Measurements from ENCODE around the gene BCR.
A peak's percentile ranks its signal among the peaks of the same experiment; 100 is the strongest.

Gene BCR

DNA sequence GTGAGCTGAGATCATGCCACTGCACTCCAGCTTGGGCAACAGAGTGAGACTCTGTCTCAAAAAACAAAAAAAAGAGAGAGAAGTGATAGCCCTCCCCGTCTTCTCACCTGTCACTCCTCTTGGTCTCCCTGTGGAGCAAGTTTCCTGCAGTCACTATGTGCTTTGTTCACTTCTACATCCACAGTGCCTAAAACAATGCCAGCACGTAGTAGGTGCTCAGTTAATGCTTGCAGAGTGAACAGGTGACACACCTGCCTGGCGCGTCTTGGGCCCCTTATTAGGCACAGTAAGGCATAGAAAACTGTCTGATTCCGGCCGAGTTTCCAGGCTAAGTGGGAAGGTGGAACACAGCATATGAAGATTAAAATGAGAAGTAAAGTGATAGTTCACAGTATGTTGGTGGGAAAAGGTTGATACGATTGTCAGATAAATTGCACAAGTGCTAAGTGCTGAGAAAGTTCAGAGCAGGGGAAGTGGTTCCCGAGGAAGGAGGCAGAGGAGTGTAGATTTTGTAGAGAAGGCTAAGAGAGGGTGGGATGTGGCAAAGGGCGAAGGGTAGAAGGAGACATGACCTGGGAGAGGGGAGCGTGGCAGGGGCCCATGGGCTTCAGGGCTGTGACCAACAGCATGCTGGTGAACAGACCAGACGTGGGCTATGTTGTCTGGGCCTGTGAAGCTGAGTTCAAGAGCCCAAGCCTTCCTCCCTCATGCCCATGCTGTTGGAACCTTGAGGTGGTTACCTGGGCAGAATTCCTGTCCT is 41.9 kb downstream of the BCR start:
- no peak for ATAC-seq (replicated peaks)
- H3K27ac Mint-ChIP-seq: peak overlapping the region; percentile 87 to 91
- peaks cover 24% of the 10 kb centered on the region for H3K36me3 Mint-ChIP-seq (ENCODE audit: insufficient read depth)
- H3K4me3 Mint-ChIP-seq: peak overlapping the region; percentile 1 to 54
- no peak for DNase-seq
- no peaks in the 10 kb centered on the region for H3K27me3 Mint-ChIP-seq
- no peaks in the 10 kb centered on the region for H3K9me3 Mint-ChIP-seq
- peaks cover 87 to 88% of the 10 kb centered on the region in 2 donors for H3K4me1 Mint-ChIP-seq (ENCODE audit: low read depth in 2 of 2)

DNA sequence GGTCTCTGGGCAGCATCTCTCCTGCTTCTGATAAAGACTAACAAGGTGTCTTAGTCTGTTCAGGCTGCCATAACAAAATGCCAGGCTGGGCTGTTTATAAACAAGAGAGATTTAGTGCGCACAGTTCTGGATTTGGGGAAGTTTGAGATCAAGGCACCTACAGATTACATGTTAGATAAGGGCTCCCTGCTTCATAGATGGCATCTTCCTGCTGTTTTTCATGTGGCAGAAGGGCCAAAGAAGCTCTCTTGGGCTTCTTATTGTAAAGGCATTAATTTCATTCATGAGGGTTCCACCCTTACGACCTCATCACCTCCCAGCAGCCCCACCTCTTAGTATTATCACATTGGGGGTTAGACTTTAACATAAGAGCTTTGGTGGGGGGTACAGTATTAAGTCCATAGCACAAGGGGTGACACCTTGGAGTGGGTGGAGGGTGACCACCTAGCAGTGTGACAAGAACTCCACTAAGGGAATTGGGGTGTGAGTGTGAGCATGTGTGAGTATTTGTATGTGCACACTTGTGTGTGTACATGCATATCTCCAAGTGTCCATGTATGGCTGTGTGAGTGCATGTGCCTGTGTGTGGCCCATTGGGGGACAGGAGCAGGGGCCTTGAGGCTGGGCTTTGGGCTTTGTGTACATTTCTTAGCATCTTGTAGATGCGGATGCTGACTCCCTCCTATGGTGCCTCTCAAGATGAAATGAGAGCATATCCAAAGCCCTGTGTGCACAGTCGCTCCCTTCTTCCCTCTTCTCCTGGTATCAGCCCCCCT is 42.7 kb downstream of the BCR start:
- Mint-ChIP-seq H3K9me3 (no peaks in the 10 kb centered on the region), H3K4me1 (ENCODE audit: low read depth in 2 of 2) (peaks cover 86% of the 10 kb centered on the region in 2 donors), H3K4me3 (peak overlapping the region; percentile 22 to 54), H3K27me3 (no peaks in the 10 kb centered on the region), H3K27ac (peak overlapping the region; percentile 87 to 91), H3K36me3 (ENCODE audit: insufficient read depth) (peaks cover 20% of the 10 kb centered on the region)
- ATAC-seq (replicated peaks) (no peak), DNase-seq (no peak)

GRCh38 chr22:23223569-23224317 is 43.4 kb downstream of the BCR start:
- H3K4me1 Mint-ChIP-seq (ENCODE audit: low read depth in 2 of 2): peaks cover 78 to 79% of the 10 kb centered on the region in 2 donors
- peak overlapping the region; percentile 36 to 45 for H3K4me3 Mint-ChIP-seq
- H3K27me3 Mint-ChIP-seq: no peaks in the 10 kb centered on the region
- peaks cover 0 to 3% of the 10 kb centered on the region in 2 donors for H3K9me3 Mint-ChIP-seq
- peaks cover 20% of the 10 kb centered on the region for H3K36me3 Mint-ChIP-seq (ENCODE audit: insufficient read depth)
- ATAC-seq (replicated peaks) (no peak), DNase-seq (no peak)
- H3K27ac Mint-ChIP-seq: peak overlapping the region; percentile 68 to 91

GRCh38 chr22:23224846-23225245 is 44.5 kb downstream of the BCR start:
- ATAC-seq (replicated peaks): no peak
- Mint-ChIP-seq H3K9me3 (peaks cover 0 to 7% of the 10 kb centered on the region in 2 donors), H3K4me1 (ENCODE audit: low read depth in 2 of 2) (peaks cover 70 to 74% of the 10 kb centered on the region in 2 donors), H3K4me3 (peak overlapping the region; percentile 53 to 56), H3K36me3 (ENCODE audit: insufficient read depth) (peaks cover 11% of the 10 kb centered on the region), H3K27ac (peak overlapping the region; percentile 82 to 84), H3K27me3 (no peaks in the 10 kb centered on the region)
- no peak for DNase-seq

DNA sequence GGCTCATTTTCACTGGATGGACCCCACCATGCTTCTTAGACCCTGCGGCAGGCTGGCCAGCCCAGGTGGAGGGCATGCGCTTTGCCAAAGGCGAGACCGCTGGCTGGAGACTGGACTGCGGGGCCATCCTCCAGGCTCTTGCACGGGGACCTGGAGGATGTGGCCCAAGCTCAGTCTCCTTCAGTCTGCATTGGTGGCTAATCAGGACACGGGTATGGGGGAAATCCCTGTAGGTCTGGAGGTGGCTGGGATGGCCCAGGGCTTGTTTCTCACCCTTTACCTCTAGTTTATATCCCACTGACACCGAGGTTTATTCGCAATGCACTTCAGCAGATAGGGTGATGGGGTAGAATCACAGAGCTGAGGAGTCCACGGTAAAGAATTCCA is 45.0 kb downstream of the BCR start:
- no peaks in the 10 kb centered on the region for H3K27me3 Mint-ChIP-seq
- H3K9me3 Mint-ChIP-seq: peaks cover 0 to 7% of the 10 kb centered on the region in 2 donors
- peaks cover 69 to 75% of the 10 kb centered on the region in 2 donors for H3K4me1 Mint-ChIP-seq (ENCODE audit: low read depth in 2 of 2)
- DNase-seq: no peak
- ATAC-seq (replicated peaks): peak; percentile 20
- peaks cover 11% of the 10 kb centered on the region for H3K36me3 Mint-ChIP-seq (ENCODE audit: insufficient read depth)
- H3K4me3 Mint-ChIP-seq: peak overlapping the region; percentile 53 to 56
- peak overlapping the region; percentile 82 to 84 for H3K27ac Mint-ChIP-seq

DNA sequence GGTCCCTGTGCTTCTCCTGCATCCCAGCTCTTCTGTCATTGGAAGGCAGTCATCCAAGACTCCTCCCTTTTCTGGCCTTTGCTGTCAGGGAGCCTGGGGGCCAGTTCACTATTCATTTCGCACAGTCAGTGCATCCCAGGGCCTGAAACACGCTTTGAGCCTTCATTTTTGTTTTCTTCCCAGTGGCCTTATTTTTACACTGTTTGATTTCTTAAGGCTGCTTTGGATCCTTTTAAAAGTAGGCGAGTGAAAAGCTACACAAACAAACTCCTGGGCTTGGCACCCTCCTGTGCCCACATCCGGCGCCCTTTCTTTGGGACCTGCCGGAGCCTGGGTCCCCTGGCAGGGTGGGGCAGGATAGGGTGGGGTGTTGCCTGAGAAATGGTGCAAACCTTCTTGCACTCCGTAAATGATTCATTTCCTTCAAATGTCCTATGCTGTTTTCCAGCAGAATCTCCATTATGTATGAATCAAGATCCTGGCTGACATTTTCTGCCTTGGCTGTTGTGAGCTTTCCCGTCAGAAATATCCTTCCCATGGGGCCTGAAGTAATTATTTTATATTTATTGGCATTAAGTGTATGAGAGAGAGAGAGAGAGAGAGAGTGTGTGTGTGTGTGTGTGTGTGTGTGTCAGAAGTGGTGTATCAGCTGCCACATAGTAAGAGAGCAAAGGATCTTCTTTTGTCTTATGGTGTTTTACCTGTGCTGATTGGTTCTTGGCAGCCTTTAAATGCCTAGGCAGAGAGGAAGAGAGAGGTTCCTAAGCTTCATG is 45.6 kb downstream of the BCR start:
- H3K4me3 Mint-ChIP-seq: peak overlapping the region; percentile 53 to 56
- DNase-seq: no peak
- H3K27ac Mint-ChIP-seq: peak overlapping the region; percentile 82 to 84
- peaks cover 0 to 7% of the 10 kb centered on the region in 2 donors for H3K9me3 Mint-ChIP-seq
- peaks cover 64 to 69% of the 10 kb centered on the region in 2 donors for H3K4me1 Mint-ChIP-seq (ENCODE audit: low read depth in 2 of 2)
- H3K27me3 Mint-ChIP-seq: no peaks in the 10 kb centered on the region
- H3K36me3 Mint-ChIP-seq (ENCODE audit: insufficient read depth): peaks cover 11% of the 10 kb centered on the region
- peak; percentile 79 for ATAC-seq (replicated peaks)

DNA sequence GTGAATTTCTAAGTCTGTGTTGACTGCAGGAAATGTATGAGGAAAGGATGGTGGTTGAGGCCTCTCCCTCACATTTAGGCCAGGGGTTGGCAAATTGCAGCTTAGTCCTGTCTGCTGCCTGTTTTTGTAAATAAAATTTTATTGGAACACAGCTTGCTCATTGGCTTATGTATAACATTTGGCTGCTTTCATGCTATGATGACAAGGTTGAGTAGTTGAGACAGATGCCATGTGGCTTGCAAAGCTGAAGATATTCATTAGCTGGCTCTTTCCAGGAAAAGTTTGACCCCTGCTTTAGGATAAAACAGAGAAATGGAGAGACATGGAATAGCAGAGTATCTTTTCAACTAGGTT is 46.2 kb downstream of the BCR start:
- peaks cover 60 to 65% of the 10 kb centered on the region in 2 donors for H3K4me1 Mint-ChIP-seq (ENCODE audit: low read depth in 2 of 2)
- H3K27ac Mint-ChIP-seq: peak overlapping the region; percentile 82 to 84
- peak overlapping the region; percentile 53 to 56 for H3K4me3 Mint-ChIP-seq
- DNase-seq (no peak), ATAC-seq (replicated peaks) (no peak)
- H3K27me3 Mint-ChIP-seq: no peaks in the 10 kb centered on the region
- H3K36me3 Mint-ChIP-seq (ENCODE audit: insufficient read depth): peaks cover 6% of the 10 kb centered on the region
- H3K9me3 Mint-ChIP-seq: peaks cover 0 to 7% of the 10 kb centered on the region in 2 donors

- H3K27me3 Mint-ChIP-seq: no peaks in the 10 kb centered on the region
- H3K4me1 Mint-ChIP-seq (ENCODE audit: low read depth in 2 of 2): peaks cover 61 to 62% of the 10 kb centered on the region in 2 donors
- peaks cover 0 to 7% of the 10 kb centered on the region in 2 donors for H3K9me3 Mint-ChIP-seq
- no peak overlapping the region for H3K4me3 Mint-ChIP-seq
- H3K36me3 Mint-ChIP-seq (ENCODE audit: insufficient read depth): peaks cover 8% of the 10 kb centered on the region
- DNase-seq (no peak), ATAC-seq (replicated peaks) (no peak)
- peak overlapping the region; percentile 82 to 84 for H3K27ac Mint-ChIP-seq
Measured at GRCh38 chr22:23227380-23227779, 47.1 kb downstream of the BCR start.

DNA sequence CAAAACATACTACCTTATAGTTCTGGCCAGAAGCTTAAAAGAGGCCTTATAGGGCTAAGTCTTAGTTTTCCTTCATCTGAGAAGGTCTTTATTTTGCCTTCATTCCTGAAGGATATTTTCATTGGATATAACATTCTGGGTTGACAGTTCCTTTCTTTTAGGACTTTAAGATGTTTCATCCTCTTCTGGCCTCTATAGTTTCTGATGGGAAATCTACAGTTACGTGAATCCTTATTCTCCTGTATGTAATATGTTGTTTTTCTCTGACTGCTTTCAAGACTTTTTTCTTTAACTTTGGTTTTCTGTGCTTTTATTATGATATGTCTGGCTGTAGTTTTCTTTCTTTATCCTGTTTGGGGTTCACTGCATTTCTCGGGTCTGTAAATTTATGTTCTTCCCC is 48.2 kb downstream of the BCR start:
- Mint-ChIP-seq H3K9me3 (peaks cover 0 to 7% of the 10 kb centered on the region in 2 donors), H3K36me3 (ENCODE audit: insufficient read depth) (peaks cover 8% of the 10 kb centered on the region), H3K4me1 (ENCODE audit: low read depth in 2 of 2) (peaks cover 57 to 58% of the 10 kb centered on the region in 2 donors), H3K4me3 (no peak overlapping the region), H3K27me3 (no peaks in the 10 kb centered on the region), H3K27ac (peak overlapping the region in 1 of 2 donors; percentile 82)
- ATAC-seq (replicated peaks): no peak
- DNase-seq: no peak

- Mint-ChIP-seq H3K27ac (peak overlapping the region in 1 of 2 donors; percentile 76), H3K9me3 (peaks cover 0 to 7% of the 10 kb centered on the region in 2 donors), H3K4me1 (ENCODE audit: low read depth in 2 of 2) (peaks cover 55 to 57% of the 10 kb centered on the region in 2 donors), H3K27me3 (no peaks in the 10 kb centered on the region), H3K36me3 (ENCODE audit: insufficient read depth) (peaks cover 11% of the 10 kb centered on the region), H3K4me3 (no peak overlapping the region)
- ATAC-seq (replicated peaks) (no peak), DNase-seq (no peak)
Measured at GRCh38 chr22:23229646-23230045, 49.3 kb downstream of the BCR start.

GRCh38 chr22:23230348-23231068 is 50.2 kb downstream of the BCR start:
- ATAC-seq (replicated peaks) (no peak), DNase-seq (no peak)
- no peak overlapping the region for H3K4me3 Mint-ChIP-seq
- peaks cover 11% of the 10 kb centered on the region for H3K36me3 Mint-ChIP-seq (ENCODE audit: insufficient read depth)
- H3K27ac Mint-ChIP-seq: peak overlapping the region; percentile 60 to 76
- peaks cover 0 to 7% of the 10 kb centered on the region in 2 donors for H3K9me3 Mint-ChIP-seq
- H3K4me1 Mint-ChIP-seq (ENCODE audit: low read depth in 2 of 2): peaks cover 53% of the 10 kb centered on the region in 2 donors
- no peaks in the 10 kb centered on the region for H3K27me3 Mint-ChIP-seq

DNA sequence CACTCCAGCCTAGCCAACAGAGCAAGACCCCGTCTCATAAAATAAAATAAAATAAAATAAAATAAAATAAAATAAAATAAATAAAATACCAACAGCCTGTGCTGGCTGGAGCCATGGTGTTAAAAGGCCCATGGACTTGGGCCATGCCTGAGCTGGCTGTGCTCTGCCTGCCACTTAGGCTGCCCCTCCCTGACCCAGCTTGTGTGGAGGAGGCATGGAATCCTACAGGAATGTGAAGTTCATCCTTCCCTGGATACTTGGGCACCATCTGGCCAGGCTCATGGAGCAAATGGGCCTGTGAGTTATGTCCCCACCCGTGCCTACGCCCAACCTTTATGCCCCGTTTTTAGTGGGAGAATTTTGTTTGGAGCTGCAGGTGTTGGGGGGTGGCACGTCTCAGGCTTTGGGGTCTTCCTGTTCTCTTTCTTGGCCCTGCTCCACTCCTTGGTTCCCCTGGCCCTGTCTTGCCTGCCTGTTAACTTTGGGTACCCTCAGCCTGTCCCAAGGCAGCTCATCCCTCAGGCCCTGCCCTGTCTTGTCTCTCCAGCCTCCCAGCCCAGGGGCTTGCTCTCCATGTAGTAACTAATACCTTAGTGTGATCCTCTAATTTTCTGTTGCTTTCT is 51.3 kb downstream of the BCR start:
- H3K4me3 Mint-ChIP-seq: no peak overlapping the region
- no peaks in the 10 kb centered on the region for H3K27me3 Mint-ChIP-seq
- DNase-seq: no peak
- peaks cover 7% of the 10 kb centered on the region for H3K36me3 Mint-ChIP-seq (ENCODE audit: insufficient read depth)
- peaks cover 0 to 7% of the 10 kb centered on the region in 2 donors for H3K9me3 Mint-ChIP-seq
- H3K27ac Mint-ChIP-seq: peak overlapping the region; percentile 62 to 76
- peaks cover 48 to 52% of the 10 kb centered on the region in 2 donors for H3K4me1 Mint-ChIP-seq (ENCODE audit: low read depth in 2 of 2)
- ATAC-seq (replicated peaks): no peak
